Islet of Langerhans (tissue), 1 donor: ENCODE measurements around the gene TMEM109.

Experiments
- FAIRE-seq: peaks from one replicate; lab custom pipeline; 2011; peaks lifted over from hg19 to GRCh38; lab: Jason Lieb, UNC

TMEM109 gene

GRCh38 chr11:60971520-60971919 is 57.6 kb downstream of the TMEM109 start, which contains the start of gene CD6:
Gene CD6 (plus strand): TSS chr11:60971680. CDS start chr11:60971866, 186 bp downstream.
- no peak for FAIRE-seq

- no peak for FAIRE-seq
Measured at GRCh38 chr11:60972182-60973030, 58.4 kb downstream of the TMEM109 start.
